Stimulated activated CD8-positive, alpha-beta memory T cell treated with anti-CD3 and anti-CD28 coated beads, Interleukin-7, amount 100 ng/mL, for 4 hours (primary cell): Measurements from ENCODE around the gene AFG3L2.

ENCODE experiments used
- DNase-seq, 2 donors: peaks; one replicate each; pipeline ENCODE4 v3.0.0-alpha.2; 2020; ENCODE audit warnings: low read depth in 2 of 2

Gene AFG3L2

DNA sequence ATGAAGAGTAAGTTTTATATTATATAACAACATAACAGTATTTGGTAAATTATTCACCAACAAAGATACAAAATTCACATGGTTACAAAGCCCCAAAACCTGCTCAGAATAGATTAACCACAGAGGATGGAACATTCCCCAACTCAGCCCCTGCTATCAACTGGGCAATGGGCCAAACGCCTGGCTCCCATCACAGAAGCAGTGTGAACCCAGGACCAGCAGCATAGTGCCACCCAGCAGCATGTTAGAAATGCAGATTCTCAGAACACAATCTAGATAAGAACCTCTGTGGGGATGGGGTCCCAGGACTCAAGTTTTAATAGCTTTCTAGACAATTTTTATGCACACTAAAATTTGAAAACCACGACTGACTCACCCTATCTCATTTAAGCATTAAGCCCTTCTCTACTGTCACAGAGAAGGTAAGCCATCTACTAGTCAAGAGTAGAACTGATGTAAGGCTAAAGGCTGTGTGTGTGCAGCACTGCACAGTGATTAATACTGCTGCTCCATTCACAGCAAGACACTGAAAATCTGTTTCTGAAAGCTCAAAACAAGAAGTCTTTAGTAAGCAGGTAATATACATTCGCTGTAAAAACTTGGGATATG lies 15.2 kb downstream of the AFG3L2 start:
- no peak for DNase-seq

DNA sequence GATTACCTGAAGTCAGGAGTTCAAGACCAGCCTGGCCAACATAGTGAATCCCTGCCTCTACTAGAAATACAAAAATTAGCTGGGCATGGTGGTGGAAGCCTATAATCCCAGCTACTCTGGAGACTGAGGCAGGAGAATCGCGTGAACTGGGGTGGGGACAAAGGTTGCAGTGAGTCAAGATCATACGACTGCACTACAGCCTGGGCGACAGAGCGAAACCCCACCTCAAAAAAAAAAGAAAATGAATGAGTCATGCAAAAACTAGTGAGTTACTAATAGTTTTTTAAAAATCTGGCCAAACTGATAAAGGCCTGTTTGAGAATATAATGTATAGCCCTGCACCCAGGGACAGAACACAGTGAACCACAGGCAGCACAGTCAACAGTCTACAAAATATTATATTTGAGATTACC lies 17.5 kb downstream of the AFG3L2 start:
- DNase-seq = no peak

- DNase-seq = no peak
Observed at GRCh38 chr18:12352188-12352587, 24.8 kb downstream of the AFG3L2 start.

GRCh38 chr18:12347895-12348294 lies 29.1 kb downstream of the AFG3L2 start:
- no peak for DNase-seq

GRCh38 chr18:12346240-12346565 lies 30.8 kb downstream of the AFG3L2 start:
- DNase-seq = no peak

- DNase-seq = no peak
Observed at GRCh38 chr18:12345491-12346239, 31.4 kb downstream of the AFG3L2 start.

GRCh38 chr18:12342661-12343060 lies 34.4 kb downstream of the AFG3L2 start:
- DNase-seq = no peak

DNA sequence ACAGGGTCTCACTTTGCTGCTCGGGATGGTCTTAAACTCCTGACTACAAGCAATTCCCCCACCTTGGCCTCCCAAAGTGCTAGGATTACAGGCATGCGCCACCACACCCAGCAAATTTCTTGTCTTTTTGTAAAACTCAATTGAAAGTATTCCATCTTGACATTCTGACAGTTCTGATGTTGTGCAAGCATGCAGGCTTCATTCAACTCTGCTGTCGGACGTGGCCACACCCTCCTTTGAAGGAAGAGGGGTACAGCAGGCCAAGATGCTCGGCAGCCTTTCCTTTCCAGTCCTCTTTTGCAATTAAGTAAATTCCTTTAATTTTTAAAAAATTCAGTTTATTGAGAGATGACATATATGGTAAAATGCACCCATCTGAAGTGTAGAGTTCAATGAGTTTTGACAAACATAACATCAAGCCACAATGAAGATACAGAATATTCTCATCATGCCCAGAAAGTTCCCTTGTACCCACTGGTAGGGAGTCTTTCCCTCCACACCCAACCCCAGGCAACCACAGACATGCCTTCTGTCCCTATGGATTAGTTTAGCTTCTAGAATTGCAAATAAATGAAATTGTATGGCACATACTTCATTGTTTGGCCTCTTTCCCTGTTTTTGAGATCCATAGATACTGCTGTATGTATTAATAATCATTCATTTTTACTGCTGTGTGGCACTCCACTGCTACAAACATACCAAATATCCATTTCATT lies 35.9 kb downstream of the AFG3L2 start:
- no peak for DNase-seq

- no peak for DNase-seq
Observed at GRCh38 chr18:12338382-12338781, 38.6 kb downstream of the AFG3L2 start.

GRCh38 chr18:12336887-12337286 lies 40.1 kb downstream of the AFG3L2 start:
- DNase-seq = no peak

DNA sequence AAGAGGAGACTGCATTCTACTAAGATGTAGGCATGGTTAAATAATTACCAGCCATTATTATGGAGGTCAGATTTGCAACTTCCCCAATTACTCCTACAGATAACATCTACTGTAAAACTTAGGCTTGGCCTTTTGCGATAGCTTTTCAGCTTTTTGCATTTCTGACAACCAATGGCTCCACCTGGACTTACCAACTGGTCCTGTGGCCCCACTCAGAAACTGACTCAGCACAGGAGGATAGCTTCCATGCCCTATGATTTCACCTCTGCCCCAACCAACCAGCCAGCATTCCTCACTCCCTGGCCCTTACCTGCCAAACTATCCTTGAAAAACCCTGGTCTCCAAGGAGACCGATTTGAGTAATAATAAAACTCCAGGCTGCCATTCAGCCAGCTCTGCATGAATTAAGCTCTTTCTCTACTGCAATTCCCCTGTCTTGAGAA lies 40.8 kb downstream of the AFG3L2 start:
- DNase-seq = no peak

- DNase-seq = no peak
Observed at GRCh38 chr18:12335503-12335902, 41.5 kb downstream of the AFG3L2 start.

GRCh38 chr18:12334863-12335262 lies 42.2 kb downstream of the AFG3L2 start:
- DNase-seq = no peak

GRCh38 chr18:12334366-12334808 lies 42.6 kb downstream of the AFG3L2 start:
- no peak for DNase-seq

DNA sequence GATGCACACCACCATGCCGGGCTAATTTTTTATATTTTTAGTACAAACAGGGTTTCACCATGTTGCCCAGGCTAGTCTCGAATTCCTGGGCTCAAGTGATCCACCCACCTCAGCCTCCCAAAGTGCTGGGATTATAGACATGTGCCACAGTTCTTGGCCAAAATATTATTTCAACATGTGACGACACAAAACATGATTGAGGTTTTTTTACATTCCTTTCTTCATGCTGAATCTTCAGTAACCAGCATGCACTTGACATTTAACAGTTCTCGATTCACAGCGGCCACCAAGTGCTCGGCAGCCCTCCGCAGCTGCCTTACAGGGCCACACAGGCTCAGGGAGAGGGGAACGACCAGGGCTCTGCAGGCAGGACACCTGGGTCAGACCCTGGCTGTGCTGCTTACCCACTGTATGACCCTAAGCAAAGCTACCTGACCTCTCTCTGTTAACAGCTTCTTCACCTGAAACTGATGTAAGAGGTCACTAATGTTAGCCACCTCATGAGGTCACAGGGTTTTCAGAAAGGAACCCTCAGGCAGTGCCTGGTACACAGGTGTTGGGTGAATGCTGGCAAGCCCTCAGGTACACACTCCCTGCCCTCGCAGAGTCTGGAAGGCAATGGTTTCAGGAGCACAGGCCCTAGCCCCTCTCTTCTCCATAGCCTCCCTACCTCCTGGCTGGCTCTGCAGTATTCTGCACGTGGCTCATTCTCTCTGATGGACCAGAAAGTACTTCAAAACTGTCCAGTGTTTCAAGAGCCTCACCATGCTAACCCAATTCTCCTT lies 43.3 kb downstream of the AFG3L2 start:
- DNase-seq = no peak

GRCh38 chr18:12330766-12331165 lies 46.3 kb downstream of the AFG3L2 start:
- no peak for DNase-seq

DNA sequence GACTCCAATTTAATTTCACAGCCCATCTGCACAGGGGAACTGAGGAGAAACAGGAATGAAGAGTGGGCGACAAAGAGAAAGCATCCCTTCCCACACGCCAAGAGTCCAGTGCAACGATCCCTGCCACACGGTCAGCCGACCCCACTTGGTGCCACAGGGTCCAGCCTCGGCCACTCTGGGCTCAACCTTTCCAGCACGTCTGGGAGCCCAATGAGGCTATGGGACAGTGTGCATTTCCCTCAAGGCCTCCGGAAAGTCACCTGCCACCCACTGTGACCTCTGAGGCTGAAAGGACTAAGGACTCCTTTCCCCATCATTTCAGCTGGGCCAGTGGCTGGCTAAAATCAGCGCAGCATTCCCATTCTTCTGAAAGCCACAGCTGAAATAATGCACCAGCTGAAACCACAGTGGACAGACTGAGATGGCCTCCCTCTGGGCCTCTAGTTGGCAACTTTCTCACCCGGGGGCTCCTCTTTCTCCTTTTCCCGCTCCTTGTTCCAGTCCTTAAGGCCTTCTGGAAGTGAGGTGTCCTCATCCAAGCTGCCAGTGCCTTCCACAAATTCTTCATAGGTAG lies 47.8 kb downstream of the AFG3L2 start:
- no peak for DNase-seq

DNA sequence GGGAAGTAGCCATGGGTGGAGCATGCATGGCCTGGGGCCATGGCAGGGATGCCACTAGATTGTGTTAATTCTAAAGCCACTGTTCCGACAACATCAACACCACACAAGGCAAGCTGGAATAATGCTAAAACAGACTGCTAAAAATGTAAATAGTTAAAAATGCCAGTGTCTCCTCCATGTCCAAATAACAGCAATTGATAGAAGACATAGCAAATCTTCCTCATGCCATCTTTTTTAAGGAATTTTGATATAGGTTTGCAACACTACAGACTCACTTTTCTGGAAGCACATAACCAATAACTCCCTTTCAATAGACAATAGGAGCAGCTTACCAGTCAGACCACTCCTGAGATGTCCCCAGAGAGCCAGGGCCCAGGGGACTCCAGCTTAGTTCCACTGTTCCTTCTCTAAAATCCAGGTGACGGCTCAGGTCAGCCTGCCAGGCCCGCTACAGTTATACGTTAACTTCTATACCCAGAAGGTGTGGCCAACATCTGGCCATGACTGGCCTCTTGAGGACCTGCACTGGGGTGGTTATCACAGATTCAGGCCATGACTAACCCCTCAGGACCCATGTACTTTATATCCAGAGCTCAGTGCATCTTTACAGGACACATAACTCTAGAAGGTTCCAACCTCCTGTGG lies 48.7 kb downstream of the AFG3L2 start:
- no peak for DNase-seq

- DNase-seq = peak; percentile 43 to 44
Observed at GRCh38 chr18:12327510-12328178, 49.4 kb downstream of the AFG3L2 start.

DNA sequence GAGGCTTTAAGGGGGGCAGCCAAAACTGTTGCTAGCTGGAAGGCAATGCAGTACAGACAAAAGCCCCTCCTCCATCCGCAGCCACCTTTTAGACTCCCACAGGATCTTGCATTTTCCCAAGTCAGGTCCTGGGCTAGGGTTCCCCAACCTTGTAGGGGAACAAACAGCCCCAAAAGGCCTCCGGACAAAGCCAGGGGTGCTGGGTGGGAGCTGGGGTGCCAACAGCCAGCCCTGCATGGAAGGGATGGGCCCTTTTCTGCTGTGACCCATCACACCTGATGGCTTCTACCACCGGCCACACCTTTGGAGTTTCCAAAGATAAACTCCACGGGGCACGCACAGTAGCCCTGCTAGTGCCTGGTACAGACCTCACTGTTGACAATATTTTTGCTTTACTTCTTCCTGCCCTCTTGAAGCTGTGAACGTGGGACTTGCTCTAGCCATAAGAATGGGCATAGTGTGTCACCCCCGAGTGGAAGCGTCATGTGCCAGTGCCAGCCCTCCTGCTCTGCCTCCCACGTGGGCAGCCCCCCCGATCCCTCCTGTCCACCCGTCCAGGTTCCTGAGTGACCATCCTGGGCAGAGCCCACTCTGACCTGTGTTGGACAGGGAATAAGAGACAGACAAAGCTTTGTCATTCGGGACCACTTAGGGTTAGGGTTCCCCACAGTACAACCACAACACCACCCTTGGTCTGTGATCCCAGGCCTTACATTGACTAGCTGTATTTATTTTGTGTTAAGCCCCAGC lies 50.1 kb downstream of the AFG3L2 start:
- DNase-seq = no peak
